HEK293 (cell line): ENCODE measurements around the gene MRPL9.

Experiments used
- CTCF ChIA-PET: fragments of 350-600 bp; formaldehyde crosslinking; extraction: SDS; loops from one replicate; lab custom pipeline; 2021; ENCODE audit warnings: antibody characterized with exemption; lab: Yijun Ruan, JAX
- POLR2A ChIA-PET: fragments of 300-600 bp; formaldehyde crosslinking; extraction: SDS; loops from one replicate; lab custom pipeline; 2020; ENCODE audit warnings: antibody characterized with exemption, inconsistent platforms; lab: Yijun Ruan, JAX
- H3K27ac ChIP-seq: fragments of 200-500 bp; sonication (Bioruptor generic); 2 replicates; pipeline ENCODE4 v1.5.1; 2014; ENCODE audit warnings: low read depth, low read length, control low read depth, inconsistent platforms; ENCODE audit errors: extremely low read depth
- H3K36me3 ChIP-seq, 2 experiments: fragments of 200-500 bp in 1 of 2; sonication (Bioruptor generic) in 1 of 2; 1 replicate in 1 of 2; 2 replicates in 1 of 2; pipeline ENCODE4 v1.5.1; 2014 to 2017; ENCODE audit warnings: inconsistent platforms in 2 of 2, low read length in 2 of 2; ENCODE audit not compliant: control insufficient read depth in 2 of 2, insufficient read depth in 1 of 2
- H3K4me1 ChIP-seq: fragments of 200-500 bp; sonication (Bioruptor generic); 2 replicates; pipeline ENCODE4 v1.5.1; 2014; ENCODE audit warnings: mild to moderate bottlenecking, low read length, inconsistent platforms; ENCODE audit not compliant: control insufficient read depth, insufficient read depth
- H3K4me3 ChIP-seq: 2 replicates; pipeline ENCODE4 v1.5.1; 2011; ENCODE audit warnings: low read depth, mild to moderate bottlenecking, control low read depth, low read length, moderate library complexity
- H3K9me3 ChIP-seq: fragments of 200-500 bp; sonication (Bioruptor generic); 2 replicates; pipeline ENCODE4 v1.5.1; 2014; ENCODE audit warnings: low read depth, low read length, inconsistent platforms; ENCODE audit not compliant: control insufficient read depth, insufficient read depth
- GLIS2 ChIP-seq: fragments of 450-650 bp; formaldehyde crosslinking; IDR thresholded peaks from 2 replicates; pipeline ENCODE4 v1.5.1; 2016; ENCODE audit warnings: missing biosample characterization, missing genetic modification characterization
- KLF9 ChIP-seq: fragments of 450-650 bp; formaldehyde crosslinking; IDR thresholded peaks from 2 replicates; pipeline ENCODE4 v1.5.1; 2016; ENCODE audit warnings: missing biosample characterization, missing genetic modification characterization, low read depth
- ZFHX2 ChIP-seq: fragments of 450-650 bp; formaldehyde crosslinking; conservative IDR thresholded peaks from 2 replicates; pipeline ENCODE4 v1.5.1; 2016; ENCODE audit warnings: missing biosample characterization, missing genetic modification characterization
- ZNF10 ChIP-seq: fragments of 450-650 bp; formaldehyde crosslinking; IDR thresholded peaks from 2 replicates; pipeline ENCODE4 v1.5.1; 2017; ENCODE audit warnings: missing biosample characterization, missing genetic modification characterization
- ZNF157 ChIP-seq: fragments of 450-650 bp; formaldehyde crosslinking; IDR thresholded peaks from 2 replicates; pipeline ENCODE4 v1.5.1; 2016; ENCODE audit warnings: missing biosample characterization, missing genetic modification characterization
- ZNF26 ChIP-seq: fragments of 450-650 bp; formaldehyde crosslinking; IDR thresholded peaks from 2 replicates; pipeline ENCODE4 v1.5.1; 2016; ENCODE audit warnings: missing biosample characterization, missing genetic modification characterization
- ZNF311 ChIP-seq: fragments of 450-650 bp; formaldehyde crosslinking; IDR thresholded peaks from 2 replicates; pipeline ENCODE4 v1.5.1; 2017; ENCODE audit warnings: missing biosample characterization, missing genetic modification characterization, borderline replicate concordance
- ZNF398 ChIP-seq: fragments of 450-650 bp; formaldehyde crosslinking; IDR thresholded peaks from 2 replicates; pipeline ENCODE4 v1.5.1; 2017; ENCODE audit warnings: missing biosample characterization, missing genetic modification characterization
- ZNF423 ChIP-seq: fragments of 450-650 bp; formaldehyde crosslinking; IDR thresholded peaks from 2 replicates; pipeline ENCODE4 v1.5.1; 2016; ENCODE audit warnings: missing biosample characterization, missing genetic modification characterization
- ZNF561 ChIP-seq: fragments of 450-650 bp; IDR thresholded peaks from 2 replicates; pipeline ENCODE4 v1.5.1; 2018; ENCODE audit warnings: missing biosample characterization, missing genetic modification characterization, borderline replicate concordance
- ZNF585B ChIP-seq: fragments of 450-650 bp; formaldehyde crosslinking; IDR thresholded peaks from 2 replicates; pipeline ENCODE4 v1.5.1; 2016; ENCODE audit warnings: missing biosample characterization, missing genetic modification characterization
- ZNF645 ChIP-seq: fragments of 450-650 bp; formaldehyde crosslinking; IDR thresholded peaks from 2 replicates; pipeline ENCODE4; 2016; ENCODE audit warnings: missing biosample characterization, missing genetic modification characterization
- ZNF768 ChIP-seq: fragments of 450-650 bp; formaldehyde crosslinking; IDR thresholded peaks from 2 replicates; pipeline ENCODE4 v1.5.1; 2018; ENCODE audit warnings: missing biosample characterization, mild to moderate bottlenecking, missing genetic modification characterization
- ZSCAN16 ChIP-seq: fragments of 450-650 bp; formaldehyde crosslinking; IDR thresholded peaks from 2 replicates; pipeline ENCODE4 v1.5.1; 2016; ENCODE audit warnings: missing biosample characterization, missing genetic modification characterization
- TF ChIP-seq, protein P1 (sequence below): fragments of 450-650 bp; formaldehyde crosslinking; IDR thresholded peaks from 2 replicates; pipeline ENCODE4 v1.5.1; 2016; ENCODE audit warnings: missing biosample characterization, missing genetic modification characterization
- TF ChIP-seq, protein P2 (sequence below): fragments of 450-650 bp; formaldehyde crosslinking; IDR thresholded peaks from 2 replicates; pipeline ENCODE4 v1.5.1; 2016; ENCODE audit warnings: missing biosample characterization, missing genetic modification characterization
- TF ChIP-seq, protein P3 (sequence below): fragments of 450-650 bp; formaldehyde crosslinking; IDR thresholded peaks from 2 replicates; pipeline ENCODE4 v1.5.1; 2017; ENCODE audit warnings: missing biosample characterization, missing genetic modification characterization
- TF ChIP-seq, protein P4 (sequence below): fragments of 450-650 bp; formaldehyde crosslinking; IDR thresholded peaks from 2 replicates; pipeline ENCODE4 v1.5.1; 2016; ENCODE audit warnings: missing biosample characterization, missing genetic modification characterization, low read depth

The MRPL9 gene

DNA sequence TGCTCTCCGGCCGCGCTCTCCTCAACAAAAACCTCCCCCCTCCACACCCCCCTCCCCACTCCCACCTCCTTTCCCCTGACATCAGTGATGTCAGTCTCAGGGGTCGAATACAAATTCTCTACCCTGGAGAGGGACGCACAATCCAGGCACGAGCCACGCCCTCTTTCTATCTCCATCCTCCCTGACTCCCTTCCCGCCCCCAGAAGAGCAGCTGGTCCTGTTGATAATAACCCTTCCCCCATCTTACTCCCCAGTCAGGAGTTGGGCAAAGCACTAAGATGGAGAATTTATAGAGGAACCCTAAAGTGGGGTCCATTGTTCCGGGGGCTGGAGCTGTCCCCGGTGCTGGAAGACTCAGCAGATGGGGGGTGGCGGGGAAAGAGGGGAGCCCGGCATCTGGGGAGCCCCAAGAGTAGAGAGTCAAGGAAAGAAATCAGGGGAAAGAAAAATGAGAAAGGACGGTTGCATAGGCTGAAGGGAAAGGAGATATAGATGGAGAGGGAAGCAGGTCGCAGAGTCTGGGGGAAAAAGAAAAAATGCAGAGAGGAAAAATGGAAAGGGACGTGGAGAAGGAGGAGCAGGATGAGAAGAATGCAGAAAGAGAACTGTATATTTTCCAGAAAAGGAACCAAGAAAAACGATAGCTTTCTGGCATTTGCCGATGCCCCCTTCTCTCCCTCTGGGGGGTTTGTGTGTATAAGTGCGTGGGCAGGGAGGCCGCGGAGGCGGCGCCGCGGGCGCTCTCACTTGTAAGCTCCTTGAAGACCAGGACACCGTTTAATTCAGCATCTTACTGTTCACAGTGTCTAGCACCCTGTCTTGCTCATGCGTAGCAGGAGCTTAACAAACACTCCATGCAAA is 46.3 kb downstream of the MRPL9 start, which contains the start of gene CELF3 (continued):
- TF ChIP-seq, protein P1, sequence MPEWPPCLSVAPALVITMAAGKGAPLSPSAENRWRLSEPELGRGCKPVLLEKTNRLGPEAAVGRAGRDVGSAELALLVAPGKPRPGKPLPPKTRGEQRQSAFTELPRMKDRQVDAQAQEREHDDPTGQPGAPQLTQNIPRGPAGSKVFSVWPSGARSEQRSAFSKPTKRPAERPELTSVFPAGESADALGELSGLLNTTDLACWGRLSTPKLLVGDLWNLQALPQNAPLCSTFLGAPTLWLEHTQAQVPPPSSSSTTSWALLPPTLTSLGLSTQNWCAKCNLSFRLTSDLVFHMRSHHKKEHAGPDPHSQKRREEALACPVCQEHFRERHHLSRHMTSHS (tag by site-specific recombination): no peak
- TF ChIP-seq KLF9 (tag by site-specific recombination): peak; percentile 93
- TF ChIP-seq ZNF561: no peak; the same call in 1 of the 2 replicates
- TF ChIP-seq ZNF585B: no peak
- TF ChIP-seq ZSCAN16 (tag by site-specific recombination): no peak
- TF ChIP-seq, protein P2, sequence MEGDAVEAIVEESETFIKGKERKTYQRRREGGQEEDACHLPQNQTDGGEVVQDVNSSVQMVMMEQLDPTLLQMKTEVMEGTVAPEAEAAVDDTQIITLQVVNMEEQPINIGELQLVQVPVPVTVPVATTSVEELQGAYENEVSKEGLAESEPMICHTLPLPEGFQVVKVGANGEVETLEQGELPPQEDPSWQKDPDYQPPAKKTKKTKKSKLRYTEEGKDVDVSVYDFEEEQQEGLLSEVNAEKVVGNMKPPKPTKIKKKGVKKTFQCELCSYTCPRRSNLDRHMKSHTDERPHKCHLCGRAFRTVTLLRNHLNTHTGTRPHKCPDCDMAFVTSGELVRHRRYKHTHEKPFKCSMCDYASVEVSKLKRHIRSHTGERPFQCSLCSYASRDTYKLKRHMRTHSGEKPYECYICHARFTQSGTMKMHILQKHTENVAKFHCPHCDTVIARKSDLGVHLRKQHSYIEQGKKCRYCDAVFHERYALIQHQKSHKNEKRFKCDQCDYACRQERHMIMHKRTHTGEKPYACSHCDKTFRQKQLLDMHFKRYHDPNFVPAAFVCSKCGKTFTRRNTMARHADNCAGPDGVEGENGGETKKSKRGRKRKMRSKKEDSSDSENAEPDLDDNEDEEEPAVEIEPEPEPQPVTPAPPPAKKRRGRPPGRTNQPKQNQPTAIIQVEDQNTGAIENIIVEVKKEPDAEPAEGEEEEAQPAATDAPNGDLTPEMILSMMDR (tag by site-specific recombination): no peak
- no peak for TF ChIP-seq ZNF645 (tag by site-specific recombination)

- Histone ChIP-seq H3K4me1 (no peaks in the 10 kb centered on the region), H3K27ac (no peak overlapping the region), H3K36me3 (no peaks in the 10 kb centered on the region), H3K9me3 (no peaks in the 10 kb centered on the region), H3K4me3 (no peak overlapping the region)
- ChIA-PET POLR2A (interaction anchor here (0.6 to 1.4 kb wide), 2 partner anchors 115 to 177 kb away, joined by 5 to 7 read pairs; partner anchors contain the start of gene TUFT1), CTCF (interaction anchor here (0.6 to 1.6 kb wide), 4 partner anchors 17 to 172 kb away, joined by 3 to 6 read pairs (median 3); no protein-coding TSS in a partner anchor)
- TF ChIP-seq GLIS2 (tag by site-specific recombination): peak; percentile 2; the same call in 1 of the 2 replicates
- no peak for TF ChIP-seq ZNF157 (tag by site-specific recombination)
- 0 out of 2 replicates have a peak, but pooled peaks have one; percentile 9 for TF ChIP-seq ZNF423 (tag by site-specific recombination)
These were observed 46.9 kb downstream of the MRPL9 start for GRCh38 chr1:151716405-151716762.

DNA sequence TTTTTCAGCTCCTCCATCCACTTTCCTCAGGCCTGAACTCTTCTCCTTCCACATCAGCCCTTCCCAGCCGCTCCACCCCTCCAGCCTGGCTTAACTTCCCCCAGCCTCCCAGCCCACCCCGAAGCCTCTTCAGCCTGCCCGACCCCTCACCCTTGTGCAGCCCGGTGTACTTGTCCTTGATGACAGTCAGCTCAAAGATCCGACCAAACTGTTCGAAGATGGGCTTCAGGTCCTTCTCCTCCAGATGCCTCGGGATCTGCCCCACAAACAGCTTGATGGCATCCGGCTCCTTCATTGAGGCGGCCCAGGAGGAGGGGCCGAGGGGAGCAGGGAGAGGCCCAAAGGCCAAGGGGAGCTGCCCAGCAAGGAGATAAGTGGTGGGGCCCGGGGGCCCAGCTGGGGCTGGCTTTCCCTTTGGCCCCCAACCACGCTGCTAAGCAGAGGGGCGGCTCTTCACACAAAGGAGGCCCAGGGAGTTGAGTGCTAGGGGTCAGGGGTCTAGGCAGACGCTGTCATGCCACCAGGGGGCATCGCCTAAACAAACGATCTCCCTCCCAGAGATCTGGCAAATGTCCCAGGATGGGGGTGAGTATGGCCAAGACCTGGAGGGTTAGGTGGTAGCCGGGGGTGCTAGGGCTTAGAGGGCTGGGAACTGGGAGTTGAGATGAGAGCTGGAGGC is 47.4 kb downstream of the MRPL9 start:
- no peaks in the 10 kb centered on the region for H3K4me1 ChIP-seq
- no peak overlapping the region for H3K4me3 ChIP-seq
- no peaks in the 10 kb centered on the region for H3K9me3 ChIP-seq
- no peaks in the 10 kb centered on the region for H3K36me3 ChIP-seq
- ChIA-PET POLR2A (interaction anchor here (0.6 kb wide), 1 partner anchor 114 kb away, joined by 5 read pairs; no protein-coding TSS in a partner anchor), CTCF (interaction anchor here (0.6 to 1.6 kb wide), 5 partner anchors 17 to 122 kb away, joined by 3 to 6 read pairs (median 3); no protein-coding TSS in a partner anchor)
- no peak overlapping the region for H3K27ac ChIP-seq
- TF ChIP-seq ZFHX2 (tag by site-specific recombination) (peak; percentile 26; the same call in 1 of the 2 replicates), ZNF311 (tag by site-specific recombination) (no peak), ZNF398 (tag by site-specific recombination) (peak; percentile 47), ZNF10 (tag by site-specific recombination) (no peak), ZNF26 (tag by site-specific recombination) (no peak), ZNF768 (no peak)
- TF ChIP-seq, protein P3, sequence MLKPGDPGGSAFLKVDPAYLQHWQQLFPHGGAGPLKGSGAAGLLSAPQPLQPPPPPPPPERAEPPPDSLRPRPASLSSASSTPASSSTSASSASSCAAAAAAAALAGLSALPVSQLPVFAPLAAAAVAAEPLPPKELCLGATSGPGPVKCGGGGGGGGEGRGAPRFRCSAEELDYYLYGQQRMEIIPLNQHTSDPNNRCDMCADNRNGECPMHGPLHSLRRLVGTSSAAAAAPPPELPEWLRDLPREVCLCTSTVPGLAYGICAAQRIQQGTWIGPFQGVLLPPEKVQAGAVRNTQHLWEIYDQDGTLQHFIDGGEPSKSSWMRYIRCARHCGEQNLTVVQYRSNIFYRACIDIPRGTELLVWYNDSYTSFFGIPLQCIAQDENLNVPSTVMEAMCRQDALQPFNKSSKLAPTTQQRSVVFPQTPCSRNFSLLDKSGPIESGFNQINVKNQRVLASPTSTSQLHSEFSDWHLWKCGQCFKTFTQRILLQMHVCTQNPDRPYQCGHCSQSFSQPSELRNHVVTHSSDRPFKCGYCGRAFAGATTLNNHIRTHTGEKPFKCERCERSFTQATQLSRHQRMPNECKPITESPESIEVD (tag by site-specific recombination): no peak
- TF ChIP-seq, protein P4, sequence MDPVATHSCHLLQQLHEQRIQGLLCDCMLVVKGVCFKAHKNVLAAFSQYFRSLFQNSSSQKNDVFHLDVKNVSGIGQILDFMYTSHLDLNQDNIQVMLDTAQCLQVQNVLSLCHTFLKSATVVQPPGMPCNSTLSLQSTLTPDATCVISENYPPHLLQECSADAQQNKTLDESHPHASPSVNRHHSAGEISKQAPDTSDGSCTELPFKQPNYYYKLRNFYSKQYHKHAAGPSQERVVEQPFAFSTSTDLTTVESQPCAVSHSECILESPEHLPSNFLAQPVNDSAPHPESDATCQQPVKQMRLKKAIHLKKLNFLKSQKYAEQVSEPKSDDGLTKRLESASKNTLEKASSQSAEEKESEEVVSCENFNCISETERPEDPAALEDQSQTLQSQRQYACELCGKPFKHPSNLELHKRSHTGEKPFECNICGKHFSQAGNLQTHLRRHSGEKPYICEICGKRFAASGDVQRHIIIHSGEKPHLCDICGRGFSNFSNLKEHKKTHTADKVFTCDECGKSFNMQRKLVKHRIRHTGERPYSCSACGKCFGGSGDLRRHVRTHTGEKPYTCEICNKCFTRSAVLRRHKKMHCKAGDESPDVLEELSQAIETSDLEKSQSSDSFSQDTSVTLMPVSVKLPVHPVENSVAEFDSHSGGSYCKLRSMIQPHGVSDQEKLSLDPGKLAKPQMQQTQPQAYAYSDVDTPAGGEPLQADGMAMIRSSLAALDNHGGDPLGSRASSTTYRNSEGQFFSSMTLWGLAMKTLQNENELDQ (tag by site-specific recombination): no peak
